Stomach smooth muscle (tissue), 2 donors: ENCODE data around the gene BTNL8.
A peak's percentile ranks its signal among the peaks of the same experiment; 100 is the strongest.

Experiments
- H3K27ac ChIP-seq: one replicate; pipeline ENCODE4 v1.7.0; 2013; ENCODE audit warnings: mild to moderate bottlenecking, low read length, inconsistent platforms
- H3K27me3 ChIP-seq, 2 donors: one replicate each; pipeline ENCODE4 v1.7.0; 2013; ENCODE audit warnings: low read length in 2 of 2; ENCODE audit not compliant: insufficient read depth in 2 of 2, control insufficient read depth in 1 of 2
- H3K36me3 ChIP-seq, 2 donors: one replicate each; pipeline ENCODE4 v1.7.0; 2013; ENCODE audit warnings: low read length in 2 of 2; ENCODE audit not compliant: control insufficient read depth in 2 of 2, insufficient read depth in 2 of 2
- H3K4me1 ChIP-seq: one replicate; pipeline ENCODE4 v1.7.0; 2013; ENCODE audit warnings: low read length; ENCODE audit not compliant: control insufficient read depth, insufficient read depth
- H3K4me3 ChIP-seq, 2 donors: one replicate each; pipeline ENCODE4 v1.7.0; 2013; ENCODE audit warnings: low read length in 2 of 2
- H3K9ac ChIP-seq, 2 donors: one replicate each; pipeline ENCODE4 v1.7.0; 2013; ENCODE audit warnings: low read length in 2 of 2, mild to moderate bottlenecking in 1 of 2
- H3K9me3 ChIP-seq, 2 donors: one replicate each; pipeline ENCODE4 v1.7.0; 2013; ENCODE audit warnings: low read length in 2 of 2; ENCODE audit not compliant: control insufficient read depth in 2 of 2
- donor health status: healthy.
- donor health status: Pancreatic carcinoma.

BTNL8 gene

GRCh38 chr5:180862645-180863044 is 36.3 kb upstream of the BTNL8 start:
- H3K9ac ChIP-seq: no peak overlapping the region
- no peaks in the 10 kb centered on the region for H3K9me3 ChIP-seq
- peaks cover 14% of the 10 kb centered on the region for H3K4me1 ChIP-seq
- H3K36me3 ChIP-seq: no peaks in the 10 kb centered on the region
- no peaks in the 10 kb centered on the region for H3K27me3 ChIP-seq
- H3K27ac ChIP-seq: no peak overlapping the region
- no peak overlapping the region for H3K4me3 ChIP-seq

- no peaks in the 10 kb centered on the region for H3K36me3 ChIP-seq
- H3K4me1 ChIP-seq: peaks cover 5% of the 10 kb centered on the region
- H3K27me3 ChIP-seq: no peaks in the 10 kb centered on the region
- no peak overlapping the region for H3K27ac ChIP-seq
- H3K4me3 ChIP-seq: no peak overlapping the region
- no peak overlapping the region for H3K9ac ChIP-seq
- no peaks in the 10 kb centered on the region for H3K9me3 ChIP-seq
Observed at GRCh38 chr5:180865981-180866695, 32.8 kb upstream of the BTNL8 start.

- no peaks in the 10 kb centered on the region for H3K9me3 ChIP-seq
- no peaks in the 10 kb centered on the region for H3K36me3 ChIP-seq
- H3K4me3 ChIP-seq: no peak overlapping the region
- H3K27ac ChIP-seq: no peak overlapping the region
- no peak overlapping the region for H3K9ac ChIP-seq
- no peaks in the 10 kb centered on the region for H3K4me1 ChIP-seq
- no peaks in the 10 kb centered on the region for H3K27me3 ChIP-seq
Observed at GRCh38 chr5:180866985-180867384, 32.0 kb upstream of the BTNL8 start.

GRCh38 chr5:180868960-180869359 is 30.0 kb upstream of the BTNL8 start:
- Histone ChIP-seq H3K36me3 (no peaks in the 10 kb centered on the region), H3K9ac (no peak overlapping the region), H3K27me3 (no peaks in the 10 kb centered on the region), H3K4me1 (no peaks in the 10 kb centered on the region), H3K4me3 (no peak overlapping the region), H3K9me3 (no peaks in the 10 kb centered on the region), H3K27ac (no peak overlapping the region)

GRCh38 chr5:180869587-180869986 is 29.4 kb upstream of the BTNL8 start:
- Histone ChIP-seq H3K36me3 (no peaks in the 10 kb centered on the region), H3K9me3 (no peaks in the 10 kb centered on the region), H3K27ac (peak overlapping the region; percentile 56), H3K9ac (no peak overlapping the region), H3K4me3 (no peak overlapping the region), H3K27me3 (no peaks in the 10 kb centered on the region), H3K4me1 (no peaks in the 10 kb centered on the region)

GRCh38 chr5:180870276-180871068 is 28.5 kb upstream of the BTNL8 start:
- peak overlapping the region; percentile 56 for H3K27ac ChIP-seq
- H3K4me3 ChIP-seq: no peak overlapping the region
- H3K9me3 ChIP-seq: no peaks in the 10 kb centered on the region
- H3K36me3 ChIP-seq: no peaks in the 10 kb centered on the region
- H3K9ac ChIP-seq: no peak overlapping the region
- H3K27me3 ChIP-seq: no peaks in the 10 kb centered on the region
- peaks cover 4% of the 10 kb centered on the region for H3K4me1 ChIP-seq

GRCh38 chr5:180872419-180872818 is 26.5 kb upstream of the BTNL8 start:
- Histone ChIP-seq H3K36me3 (no peaks in the 10 kb centered on the region), H3K4me1 (peaks cover 7% of the 10 kb centered on the region), H3K4me3 (no peak overlapping the region), H3K9me3 (no peaks in the 10 kb centered on the region), H3K9ac (no peak overlapping the region), H3K27ac (no peak overlapping the region), H3K27me3 (no peaks in the 10 kb centered on the region)

- H3K27ac ChIP-seq: peak overlapping the region; percentile 71
- no peaks in the 10 kb centered on the region for H3K36me3 ChIP-seq
- H3K9me3 ChIP-seq: no peaks in the 10 kb centered on the region
- no peaks in the 10 kb centered on the region for H3K27me3 ChIP-seq
- H3K4me3 ChIP-seq: no peak overlapping the region
- H3K9ac ChIP-seq: no peak overlapping the region
- H3K4me1 ChIP-seq: peaks cover 7% of the 10 kb centered on the region
Observed at GRCh38 chr5:180873615-180874520, 25.1 kb upstream of the BTNL8 start.

GRCh38 chr5:180874804-180875582 is 24.0 kb upstream of the BTNL8 start:
- H3K27ac ChIP-seq: peak overlapping the region; percentile 71
- H3K4me3 ChIP-seq: no peak overlapping the region
- no peaks in the 10 kb centered on the region for H3K27me3 ChIP-seq
- H3K36me3 ChIP-seq: no peaks in the 10 kb centered on the region
- H3K4me1 ChIP-seq: peaks cover 7% of the 10 kb centered on the region
- H3K9me3 ChIP-seq: no peaks in the 10 kb centered on the region
- no peak overlapping the region for H3K9ac ChIP-seq

- H3K27ac ChIP-seq: peak overlapping the region; percentile 71
- peaks cover 7% of the 10 kb centered on the region for H3K4me1 ChIP-seq
- no peaks in the 10 kb centered on the region for H3K27me3 ChIP-seq
- no peaks in the 10 kb centered on the region for H3K36me3 ChIP-seq
- H3K9ac ChIP-seq: no peak overlapping the region
- H3K4me3 ChIP-seq: no peak overlapping the region
- H3K9me3 ChIP-seq: no peaks in the 10 kb centered on the region
Observed at GRCh38 chr5:180875860-180876426, 23.0 kb upstream of the BTNL8 start.
